ENCODE results near the gene DDX46.

DNA sequence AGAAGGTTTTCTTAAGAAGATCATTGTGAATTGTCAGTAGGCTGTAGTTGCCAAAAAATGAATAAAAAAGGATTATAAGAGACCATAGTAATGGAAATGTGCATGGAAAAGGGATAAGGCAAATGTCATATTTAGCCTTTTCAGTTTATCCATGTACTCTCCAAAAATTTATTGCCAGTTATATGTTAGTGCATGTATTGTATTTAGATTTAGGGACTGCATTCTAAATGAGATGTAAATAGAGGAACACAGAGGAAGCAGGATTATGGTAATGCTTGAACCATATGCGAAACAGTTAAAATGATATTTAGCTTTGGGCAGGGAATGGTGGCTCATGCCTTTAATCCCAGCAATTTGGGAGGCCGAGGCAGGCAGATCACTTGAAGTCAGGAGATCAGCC lies 33.0 kb downstream of the DDX46 start:
- TF ChIP-seq CTCF (IDR thresholded peaks at IDR 0.05), result no peak
- no peak for TF ChIP-seq POLR2A (IDR thresholded peaks at IDR 0.05)

Measured in testis (tissue), 2 donors.